HEK293 (cell line): ENCODE data around the gene SAMD4B.

Experiments used
- CTCF ChIA-PET: fragments of 350-600 bp; formaldehyde crosslinking; extraction: SDS; loops from one replicate; lab custom pipeline; 2021; ENCODE audit warnings: antibody characterized with exemption; lab: Yijun Ruan, JAX
- POLR2A ChIA-PET: fragments of 300-600 bp; formaldehyde crosslinking; extraction: SDS; loops from one replicate; lab custom pipeline; 2020; ENCODE audit warnings: antibody characterized with exemption, inconsistent platforms; lab: Yijun Ruan, JAX
- H3K27ac ChIP-seq: fragments of 200-500 bp; sonication (Bioruptor generic); 2 replicates; pipeline ENCODE4 v1.5.1; 2014; ENCODE audit warnings: low read depth, low read length, control low read depth, inconsistent platforms; ENCODE audit errors: extremely low read depth
- H3K36me3 ChIP-seq, 2 experiments: fragments of 200-500 bp in 1 of 2; sonication (Bioruptor generic) in 1 of 2; 1 replicate in 1 of 2; 2 replicates in 1 of 2; pipeline ENCODE4 v1.5.1; 2014 to 2017; ENCODE audit warnings: inconsistent platforms in 2 of 2, low read length in 2 of 2; ENCODE audit not compliant: control insufficient read depth in 2 of 2, insufficient read depth in 1 of 2
- H3K4me1 ChIP-seq: fragments of 200-500 bp; sonication (Bioruptor generic); 2 replicates; pipeline ENCODE4 v1.5.1; 2014; ENCODE audit warnings: mild to moderate bottlenecking, low read length, inconsistent platforms; ENCODE audit not compliant: control insufficient read depth, insufficient read depth
- H3K4me3 ChIP-seq: 2 replicates; pipeline ENCODE4 v1.5.1; 2011; ENCODE audit warnings: low read depth, mild to moderate bottlenecking, control low read depth, low read length, moderate library complexity
- H3K9me3 ChIP-seq: fragments of 200-500 bp; sonication (Bioruptor generic); 2 replicates; pipeline ENCODE4 v1.5.1; 2014; ENCODE audit warnings: low read depth, low read length, inconsistent platforms; ENCODE audit not compliant: control insufficient read depth, insufficient read depth
- BCL11B ChIP-seq: fragments of 450-650 bp; formaldehyde crosslinking; IDR thresholded peaks from 2 replicates; pipeline ENCODE4 v1.5.1; 2016; ENCODE audit warnings: low read depth, missing biosample characterization, missing genetic modification characterization
- MZF1 ChIP-seq: fragments of 450-650 bp; formaldehyde crosslinking; IDR thresholded peaks from 2 replicates; pipeline ENCODE4 v1.5.1; 2017; ENCODE audit warnings: missing biosample characterization, missing genetic modification characterization, borderline replicate concordance
- OSR2 ChIP-seq: fragments of 450-650 bp; formaldehyde crosslinking; IDR thresholded peaks from 2 replicates; pipeline ENCODE4 v1.5.1; 2016; ENCODE audit warnings: missing biosample characterization, missing genetic modification characterization
- SP7 ChIP-seq: fragments of 450-650 bp; formaldehyde crosslinking; IDR thresholded peaks from 2 replicates; pipeline ENCODE4 v1.5.1; 2016; ENCODE audit warnings: missing biosample characterization, missing genetic modification characterization
- TRIM28 ChIP-seq: IDR thresholded peaks from 2 replicates; pipeline ENCODE4 v1.6.1; 2011; ENCODE audit warnings: low read length, control low read depth, borderline replicate concordance
- ZFP37 ChIP-seq: fragments of 450-650 bp; formaldehyde crosslinking; IDR thresholded peaks from 2 replicates; pipeline ENCODE4 v1.5.1; 2016; ENCODE audit warnings: missing biosample characterization, missing genetic modification characterization
- ZNF2 ChIP-seq: fragments of 450-650 bp; formaldehyde crosslinking; IDR thresholded peaks from 2 replicates; pipeline ENCODE4 v1.5.1; 2016; ENCODE audit warnings: missing biosample characterization, missing genetic modification characterization
- ZNF248 ChIP-seq: fragments of 450-650 bp; formaldehyde crosslinking; IDR thresholded peaks from 2 replicates; pipeline ENCODE4 v1.5.1; 2017; ENCODE audit warnings: missing biosample characterization, missing genetic modification characterization
- ZNF292 ChIP-seq: fragments of 450-650 bp; formaldehyde crosslinking; IDR thresholded peaks from 2 replicates; pipeline ENCODE4 v1.5.1; 2016; ENCODE audit warnings: low read depth, missing biosample characterization, missing genetic modification characterization, borderline replicate concordance
- ZNF324 ChIP-seq: fragments of 450-650 bp; formaldehyde crosslinking; IDR thresholded peaks from 2 replicates; pipeline ENCODE4 v1.5.1; 2016; ENCODE audit warnings: missing biosample characterization, missing genetic modification characterization
- ZNF335 ChIP-seq: fragments of 450-650 bp; formaldehyde crosslinking; conservative IDR thresholded peaks from 2 replicates; pipeline ENCODE4 v1.5.1; 2016; ENCODE audit warnings: missing biosample characterization, missing genetic modification characterization
- ZNF623 ChIP-seq: fragments of 450-650 bp; formaldehyde crosslinking; IDR thresholded peaks from 2 replicates; pipeline ENCODE4 v1.5.1; 2016; ENCODE audit warnings: missing biosample characterization, missing genetic modification characterization
- ZNF677 ChIP-seq: fragments of 450-650 bp; IDR thresholded peaks from 2 replicates; pipeline ENCODE4 v1.5.0; 2018; ENCODE audit warnings: missing biosample characterization, mild to moderate bottlenecking, missing genetic modification characterization, moderate library complexity
- ZNF785 ChIP-seq: fragments of 450-650 bp; formaldehyde crosslinking; IDR thresholded peaks from 2 replicates; pipeline ENCODE4 v1.5.1; 2016; ENCODE audit warnings: missing biosample characterization, missing genetic modification characterization
- ZNF791 ChIP-seq: fragments of 450-650 bp; formaldehyde crosslinking; IDR thresholded peaks from 2 replicates; pipeline ENCODE4 v1.5.1; 2016; ENCODE audit warnings: missing biosample characterization, missing genetic modification characterization
- TF ChIP-seq, protein P1 (sequence below): fragments of 450-650 bp; formaldehyde crosslinking; IDR thresholded peaks from 2 replicates; pipeline ENCODE4 v1.5.1; 2016; ENCODE audit warnings: missing biosample characterization, missing genetic modification characterization
- TF ChIP-seq, protein P2 (sequence below): fragments of 450-650 bp; formaldehyde crosslinking; IDR thresholded peaks from 2 replicates; pipeline ENCODE4 v1.5.1; 2016; ENCODE audit warnings: missing biosample characterization, missing genetic modification characterization
- TF ChIP-seq, protein P3 (sequence below): fragments of 450-650 bp; formaldehyde crosslinking; IDR thresholded peaks from 2 replicates; pipeline ENCODE4 v1.5.1; 2016; ENCODE audit warnings: missing biosample characterization, missing genetic modification characterization
- TF ChIP-seq, protein P4 (sequence below): fragments of 450-650 bp; formaldehyde crosslinking; conservative IDR thresholded peaks from 2 replicates; pipeline ENCODE4 v1.5.1; 2016; ENCODE audit warnings: low read depth, missing biosample characterization, missing genetic modification characterization
- TF ChIP-seq, protein P5 (sequence below): fragments of 450-650 bp; formaldehyde crosslinking; IDR thresholded peaks from 2 replicates; pipeline ENCODE4 v1.5.1; 2016; ENCODE audit warnings: missing biosample characterization, missing genetic modification characterization
- TF ChIP-seq, protein P6 (sequence below): fragments of 450-650 bp; formaldehyde crosslinking; IDR thresholded peaks from 2 replicates; pipeline ENCODE4 v1.5.1; 2016; ENCODE audit warnings: missing biosample characterization, missing genetic modification characterization

The SAMD4B gene

DNA sequence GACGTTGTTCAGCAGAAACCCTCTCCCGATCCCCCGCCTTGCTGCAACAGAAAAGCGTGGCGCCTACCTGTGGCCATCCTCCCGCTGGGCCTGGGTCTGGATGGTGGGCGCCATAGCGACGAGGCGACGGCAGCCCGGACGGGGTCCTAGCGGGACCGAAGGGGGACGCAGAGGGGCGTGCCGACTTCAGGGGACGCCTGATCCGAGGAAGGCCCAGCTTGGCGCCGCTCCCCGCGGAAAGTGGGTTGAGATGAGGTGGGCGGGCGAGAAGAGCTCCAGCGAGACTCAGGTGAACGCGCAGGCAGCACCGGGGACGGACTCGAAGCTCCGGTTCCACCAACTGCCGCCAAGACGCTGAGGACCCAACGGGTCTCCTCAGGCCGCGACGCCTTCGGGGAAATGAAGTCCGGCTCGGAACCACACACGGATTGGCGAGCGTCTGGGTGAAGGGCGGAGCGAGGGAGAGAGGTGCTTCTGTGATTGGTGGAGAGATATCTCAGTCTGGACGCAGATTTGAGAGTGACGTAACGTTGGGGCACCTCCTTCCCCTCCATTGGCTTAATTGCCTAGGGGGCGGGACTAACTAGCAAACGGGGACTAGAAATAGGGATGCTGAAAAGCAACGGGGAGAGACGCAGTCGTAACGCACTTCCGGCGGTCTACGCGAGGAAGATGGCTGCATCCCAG lies 48.7 kb downstream of the SAMD4B start, which contains the start of the genes MED29 and PAF1 (continued):
- peak; percentile 61; the same call in 1 of the 2 replicates for TF ChIP-seq BCL11B (tag by site-specific recombination)

DNA sequence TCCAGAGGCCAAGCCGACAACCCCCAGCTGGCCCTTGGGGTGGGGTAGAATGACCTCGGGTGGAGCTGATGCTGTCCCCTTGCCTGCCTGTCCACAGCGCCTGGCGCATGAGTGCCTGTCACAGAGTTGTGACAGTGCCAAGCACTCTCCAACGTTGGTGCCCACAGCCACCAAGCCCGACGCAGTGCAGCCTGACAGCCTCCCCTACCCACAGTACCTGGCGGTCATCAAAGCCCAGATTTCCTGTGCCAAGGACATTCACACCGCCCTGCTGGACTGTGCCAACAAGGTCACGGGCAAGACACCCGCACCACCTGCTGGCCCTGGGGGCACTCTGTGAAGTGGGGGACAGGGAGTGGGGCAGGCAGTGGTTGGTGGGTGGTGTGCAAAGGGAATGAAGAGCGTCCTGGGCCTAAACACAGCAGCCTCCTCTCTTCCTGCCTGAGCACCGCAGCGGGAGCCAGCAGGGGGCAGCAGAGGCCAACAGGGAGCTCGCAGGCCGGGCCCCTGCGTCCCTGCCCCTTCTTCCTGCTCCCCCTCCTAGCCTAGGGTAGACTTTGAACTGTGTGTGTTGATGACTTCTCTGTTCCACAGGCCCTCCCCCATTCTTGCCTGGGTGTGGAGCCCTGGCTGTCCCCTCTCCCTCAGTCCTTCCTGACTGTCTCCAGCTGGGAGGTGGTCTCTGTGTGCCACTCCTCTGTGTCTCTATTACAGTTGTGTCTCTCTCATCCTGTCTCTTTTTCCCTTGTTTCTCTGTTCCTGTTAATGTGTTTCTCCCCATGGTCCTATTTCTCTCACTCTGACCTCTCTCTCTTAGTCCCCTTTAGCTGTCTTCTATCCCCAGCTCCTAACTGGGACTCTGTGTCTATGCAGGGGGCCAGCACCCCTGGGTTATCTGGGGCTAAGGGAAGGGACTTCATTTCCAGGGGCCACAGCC lies 55.4 kb downstream of the SAMD4B start:
- H3K36me3 ChIP-seq, result peaks cover 33 to 44% of the 10 kb centered on the region in 2 experiments
- no peaks in the 10 kb centered on the region for H3K9me3 ChIP-seq
- H3K4me3 ChIP-seq, result no peak overlapping the region
- CTCF ChIA-PET, result interaction anchor here (0.6 to 5.1 kb wide), 56 partner anchors 9 to 995 kb away, joined by 3 to 144 read pairs (median 4); partner anchors contain the start of genes DLL3, EID2B, FAM98C and PLEKHG2
- peak overlapping the region; percentile 3; the same call in 1 of the 2 replicates for H3K27ac ChIP-seq
- H3K4me1 ChIP-seq, result peaks cover 10% of the 10 kb centered on the region
- POLR2A ChIA-PET, result interaction anchor here (0.6 to 5.7 kb wide), 14 partner anchors 10 to 115 kb away, joined by 3 to 56 read pairs (median 4); partner anchors contain the start of genes PLEKHG2, RPS16, SAMD4B and SUPT5H
- TF ChIP-seq, protein P1, sequence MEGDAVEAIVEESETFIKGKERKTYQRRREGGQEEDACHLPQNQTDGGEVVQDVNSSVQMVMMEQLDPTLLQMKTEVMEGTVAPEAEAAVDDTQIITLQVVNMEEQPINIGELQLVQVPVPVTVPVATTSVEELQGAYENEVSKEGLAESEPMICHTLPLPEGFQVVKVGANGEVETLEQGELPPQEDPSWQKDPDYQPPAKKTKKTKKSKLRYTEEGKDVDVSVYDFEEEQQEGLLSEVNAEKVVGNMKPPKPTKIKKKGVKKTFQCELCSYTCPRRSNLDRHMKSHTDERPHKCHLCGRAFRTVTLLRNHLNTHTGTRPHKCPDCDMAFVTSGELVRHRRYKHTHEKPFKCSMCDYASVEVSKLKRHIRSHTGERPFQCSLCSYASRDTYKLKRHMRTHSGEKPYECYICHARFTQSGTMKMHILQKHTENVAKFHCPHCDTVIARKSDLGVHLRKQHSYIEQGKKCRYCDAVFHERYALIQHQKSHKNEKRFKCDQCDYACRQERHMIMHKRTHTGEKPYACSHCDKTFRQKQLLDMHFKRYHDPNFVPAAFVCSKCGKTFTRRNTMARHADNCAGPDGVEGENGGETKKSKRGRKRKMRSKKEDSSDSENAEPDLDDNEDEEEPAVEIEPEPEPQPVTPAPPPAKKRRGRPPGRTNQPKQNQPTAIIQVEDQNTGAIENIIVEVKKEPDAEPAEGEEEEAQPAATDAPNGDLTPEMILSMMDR (tag by site-specific recombination), result peak; percentile 100
- TF ChIP-seq ZNF623 (tag by site-specific recombination), result 0 out of 2 replicates have a peak, but pooled peaks have one; percentile 6
- TF ChIP-seq ZNF248 (tag by site-specific recombination), result no peak
- TF ChIP-seq MZF1 (tag by site-specific recombination), result peak; percentile 56
- peak; percentile 81; the same call in 1 of the 2 replicates for TF ChIP-seq ZNF324 (tag by site-specific recombination)
- TF ChIP-seq ZNF2 (tag by site-specific recombination), result peak; percentile 89; the same call in 1 of the 2 replicates
- no peak for TF ChIP-seq ZNF791
- TF ChIP-seq, protein P2, sequence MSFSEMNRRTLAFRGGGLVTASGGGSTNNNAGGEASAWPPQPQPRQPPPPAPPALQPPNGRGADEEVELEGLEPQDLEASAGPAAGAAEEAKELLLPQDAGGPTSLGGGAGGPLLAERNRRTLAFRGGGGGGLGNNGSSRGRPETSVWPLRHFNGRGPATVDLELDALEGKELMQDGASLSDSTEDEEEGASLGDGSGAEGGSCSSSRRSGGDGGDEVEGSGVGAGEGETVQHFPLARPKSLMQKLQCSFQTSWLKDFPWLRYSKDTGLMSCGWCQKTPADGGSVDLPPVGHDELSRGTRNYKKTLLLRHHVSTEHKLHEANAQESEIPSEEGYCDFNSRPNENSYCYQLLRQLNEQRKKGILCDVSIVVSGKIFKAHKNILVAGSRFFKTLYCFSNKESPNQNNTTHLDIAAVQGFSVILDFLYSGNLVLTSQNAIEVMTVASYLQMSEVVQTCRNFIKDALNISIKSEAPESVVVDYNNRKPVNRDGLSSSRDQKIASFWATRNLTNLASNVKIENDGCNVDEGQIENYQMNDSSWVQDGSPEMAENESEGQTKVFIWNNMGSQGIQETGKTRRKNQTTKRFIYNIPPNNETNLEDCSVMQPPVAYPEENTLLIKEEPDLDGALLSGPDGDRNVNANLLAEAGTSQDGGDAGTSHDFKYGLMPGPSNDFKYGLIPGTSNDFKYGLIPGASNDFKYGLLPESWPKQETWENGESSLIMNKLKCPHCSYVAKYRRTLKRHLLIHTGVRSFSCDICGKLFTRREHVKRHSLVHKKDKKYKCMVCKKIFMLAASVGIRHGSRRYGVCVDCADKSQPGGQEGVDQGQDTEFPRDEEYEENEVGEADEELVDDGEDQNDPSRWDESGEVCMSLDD (tag by site-specific recombination), result peak; percentile 55
- peak; percentile 85 for TF ChIP-seq SP7
- TF ChIP-seq, protein P3, sequence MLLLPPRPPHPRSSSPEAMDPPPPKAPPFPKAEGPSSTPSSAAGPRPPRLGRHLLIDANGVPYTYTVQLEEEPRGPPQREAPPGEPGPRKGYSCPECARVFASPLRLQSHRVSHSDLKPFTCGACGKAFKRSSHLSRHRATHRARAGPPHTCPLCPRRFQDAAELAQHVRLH (tag by site-specific recombination), result peak; percentile 93
- TF ChIP-seq ZNF677, result peak; percentile 34; the same call in 1 of the 2 replicates
- TF ChIP-seq ZNF785 (tag by site-specific recombination), result 0 out of 2 replicates have a peak, but pooled peaks have one; percentile 20
- no peak for TF ChIP-seq ZNF292 (tag by site-specific recombination)
- peak; percentile 86 for TF ChIP-seq ZFP37 (tag by site-specific recombination)
- TF ChIP-seq TRIM28, result no peak
- TF ChIP-seq OSR2 (tag by site-specific recombination), result no peak
- peak; percentile 63 for TF ChIP-seq ZNF335 (tag by site-specific recombination)
- TF ChIP-seq, protein P4, sequence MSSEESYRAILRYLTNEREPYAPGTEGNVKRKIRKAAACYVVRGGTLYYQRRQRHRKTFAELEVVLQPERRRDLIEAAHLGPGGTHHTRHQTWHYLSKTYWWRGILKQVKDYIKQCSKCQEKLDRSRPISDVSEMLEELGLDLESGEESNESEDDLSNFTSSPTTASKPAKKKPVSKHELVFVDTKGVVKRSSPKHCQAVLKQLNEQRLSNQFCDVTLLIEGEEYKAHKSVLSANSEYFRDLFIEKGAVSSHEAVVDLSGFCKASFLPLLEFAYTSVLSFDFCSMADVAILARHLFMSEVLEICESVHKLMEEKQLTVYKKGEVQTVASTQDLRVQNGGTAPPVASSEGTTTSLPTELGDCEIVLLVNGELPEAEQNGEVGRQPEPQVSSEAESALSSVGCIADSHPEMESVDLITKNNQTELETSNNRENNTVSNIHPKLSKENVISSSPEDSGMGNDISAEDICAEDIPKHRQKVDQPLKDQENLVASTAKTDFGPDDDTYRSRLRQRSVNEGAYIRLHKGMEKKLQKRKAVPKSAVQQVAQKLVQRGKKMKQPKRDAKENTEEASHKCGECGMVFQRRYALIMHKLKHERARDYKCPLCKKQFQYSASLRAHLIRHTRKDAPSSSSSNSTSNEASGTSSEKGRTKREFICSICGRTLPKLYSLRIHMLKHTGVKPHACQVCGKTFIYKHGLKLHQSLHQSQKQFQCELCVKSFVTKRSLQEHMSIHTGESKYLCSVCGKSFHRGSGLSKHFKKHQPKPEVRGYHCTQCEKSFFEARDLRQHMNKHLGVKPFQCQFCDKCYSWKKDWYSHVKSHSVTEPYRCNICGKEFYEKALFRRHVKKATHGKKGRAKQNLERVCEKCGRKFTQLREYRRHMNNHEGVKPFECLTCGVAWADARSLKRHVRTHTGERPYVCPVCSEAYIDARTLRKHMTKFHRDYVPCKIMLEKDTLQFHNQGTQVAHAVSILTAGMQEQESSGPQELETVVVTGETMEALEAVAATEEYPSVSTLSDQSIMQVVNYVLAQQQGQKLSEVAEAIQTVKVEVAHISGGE, result no peak; the same call in 1 of the 2 replicates
- TF ChIP-seq, protein P5, sequence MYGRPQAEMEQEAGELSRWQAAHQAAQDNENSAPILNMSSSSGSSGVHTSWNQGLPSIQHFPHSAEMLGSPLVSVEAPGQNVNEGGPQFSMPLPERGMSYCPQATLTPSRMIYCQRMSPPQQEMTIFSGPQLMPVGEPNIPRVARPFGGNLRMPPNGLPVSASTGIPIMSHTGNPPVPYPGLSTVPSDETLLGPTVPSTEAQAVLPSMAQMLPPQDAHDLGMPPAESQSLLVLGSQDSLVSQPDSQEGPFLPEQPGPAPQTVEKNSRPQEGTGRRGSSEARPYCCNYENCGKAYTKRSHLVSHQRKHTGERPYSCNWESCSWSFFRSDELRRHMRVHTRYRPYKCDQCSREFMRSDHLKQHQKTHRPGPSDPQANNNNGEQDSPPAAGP (tag by site-specific recombination), result peak; percentile 84
- TF ChIP-seq, protein P6, sequence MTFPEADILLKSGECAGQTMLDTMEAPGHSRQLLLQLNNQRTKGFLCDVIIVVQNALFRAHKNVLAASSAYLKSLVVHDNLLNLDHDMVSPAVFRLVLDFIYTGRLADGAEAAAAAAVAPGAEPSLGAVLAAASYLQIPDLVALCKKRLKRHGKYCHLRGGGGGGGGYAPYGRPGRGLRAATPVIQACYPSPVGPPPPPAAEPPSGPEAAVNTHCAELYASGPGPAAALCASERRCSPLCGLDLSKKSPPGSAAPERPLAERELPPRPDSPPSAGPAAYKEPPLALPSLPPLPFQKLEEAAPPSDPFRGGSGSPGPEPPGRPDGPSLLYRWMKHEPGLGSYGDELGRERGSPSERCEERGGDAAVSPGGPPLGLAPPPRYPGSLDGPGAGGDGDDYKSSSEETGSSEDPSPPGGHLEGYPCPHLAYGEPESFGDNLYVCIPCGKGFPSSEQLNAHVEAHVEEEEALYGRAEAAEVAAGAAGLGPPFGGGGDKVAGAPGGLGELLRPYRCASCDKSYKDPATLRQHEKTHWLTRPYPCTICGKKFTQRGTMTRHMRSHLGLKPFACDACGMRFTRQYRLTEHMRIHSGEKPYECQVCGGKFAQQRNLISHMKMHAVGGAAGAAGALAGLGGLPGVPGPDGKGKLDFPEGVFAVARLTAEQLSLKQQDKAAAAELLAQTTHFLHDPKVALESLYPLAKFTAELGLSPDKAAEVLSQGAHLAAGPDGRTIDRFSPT (tag by site-specific recombination), result peak; percentile 98
